HG02938 (cell line): Measurements from ENCODE around the gene SFN.

ENCODE experiments used
- ATAC-seq: cut with Tn5 transposase; IDR thresholded peaks from one replicate; pipeline ENCODE4 v1.9.1; 2021; ENCODE audit warnings: mild to moderate bottlenecking, moderate library complexity; ENCODE audit not compliant: unreplicated experiment

The SFN gene

DNA sequence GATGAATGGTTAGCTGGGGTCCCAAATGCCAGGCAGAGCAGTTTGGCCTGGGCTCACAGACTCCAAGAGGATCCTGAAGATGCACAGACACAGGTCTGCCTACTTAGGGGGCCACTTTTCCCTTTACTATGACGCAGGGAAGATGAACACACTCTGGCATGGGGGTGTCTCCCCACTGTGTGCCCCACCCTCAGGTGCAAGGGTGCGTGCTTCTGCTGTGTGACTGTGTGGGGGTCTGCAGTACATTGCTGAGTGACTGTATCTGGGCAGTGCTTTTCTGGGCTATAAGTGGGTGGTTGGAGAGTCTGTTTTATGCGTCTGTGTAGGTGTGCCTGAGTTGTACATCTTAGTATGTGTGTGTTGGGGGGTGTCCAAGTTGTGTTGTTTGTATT, 47.0 kb downstream of the SFN start:
- ATAC-seq: no peak

DNA sequence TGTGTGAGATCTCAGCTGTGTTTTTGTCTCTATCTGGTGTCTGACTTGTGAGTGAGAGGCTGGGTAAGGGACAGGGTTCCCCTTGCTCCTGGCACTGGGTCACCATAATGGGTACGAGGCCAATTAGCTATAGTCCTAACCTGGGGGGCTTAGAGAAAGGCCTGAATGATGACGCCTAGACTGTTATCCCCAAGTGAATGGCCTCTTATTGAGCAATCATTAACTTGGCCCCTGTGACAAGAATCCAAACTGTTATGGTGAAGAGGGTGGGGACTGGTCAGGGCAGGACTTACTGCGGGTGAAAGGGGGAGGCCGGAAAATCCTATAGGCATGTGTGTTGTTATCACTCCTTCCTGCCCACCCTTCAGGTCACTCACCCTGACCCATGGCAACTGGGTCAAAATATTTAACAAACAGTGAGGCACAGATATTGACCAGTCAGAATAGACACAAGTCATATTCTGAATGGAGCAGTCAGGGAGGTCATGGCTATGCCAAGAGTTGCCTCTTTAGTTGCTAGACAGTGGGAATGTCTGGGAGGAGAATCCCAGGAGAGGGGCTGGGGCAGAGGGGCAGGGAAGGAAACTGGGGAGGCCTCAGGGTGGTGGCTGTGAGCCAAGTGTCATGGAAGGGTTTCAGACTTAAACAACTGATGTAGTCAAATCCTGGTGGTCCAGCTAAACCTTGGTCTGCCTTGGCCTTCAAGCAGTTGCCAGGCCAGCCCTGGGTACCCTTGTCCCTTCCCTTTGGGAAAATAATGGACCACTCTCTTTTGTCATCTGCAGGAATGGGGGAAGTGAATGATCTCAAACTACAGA, 47.6 kb downstream of the SFN start:
- ATAC-seq: no peak

DNA sequence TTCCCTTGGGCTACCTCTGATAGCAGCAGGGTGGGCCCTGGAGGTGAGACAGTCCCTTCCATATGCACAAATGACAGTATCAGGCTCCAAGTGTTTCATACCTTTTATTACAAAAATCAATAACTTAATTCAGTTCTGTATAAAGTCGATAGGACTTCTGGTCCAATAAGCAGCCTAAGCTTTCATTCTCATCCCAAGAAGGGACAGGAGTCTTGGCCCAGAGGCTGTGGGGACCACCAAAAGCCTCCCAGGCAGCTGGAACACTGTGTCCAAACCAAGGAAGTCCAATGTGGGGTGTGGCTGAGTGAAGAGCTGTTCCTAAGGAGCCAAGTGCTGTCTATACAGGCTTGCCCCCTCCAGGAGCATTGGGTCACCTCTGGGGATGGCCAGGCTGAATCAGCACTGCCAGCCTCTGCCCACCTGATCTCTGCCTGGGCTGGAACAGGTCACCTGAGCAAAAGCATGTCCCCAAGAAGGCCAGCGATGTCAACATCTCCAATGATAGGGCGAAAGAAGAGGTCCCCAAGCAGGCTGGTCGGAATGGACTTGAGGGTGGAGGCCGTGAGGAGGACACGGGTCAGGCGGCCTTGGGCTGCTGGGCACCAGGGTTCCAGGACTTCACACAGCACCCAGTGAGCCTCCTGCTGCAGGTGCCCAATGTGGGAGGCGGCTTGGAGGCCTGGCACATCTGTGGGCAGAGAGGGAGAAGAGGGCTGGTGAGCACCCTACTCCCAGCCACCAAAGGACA, 48.6 kb downstream of the SFN start:
- no peak for ATAC-seq

DNA sequence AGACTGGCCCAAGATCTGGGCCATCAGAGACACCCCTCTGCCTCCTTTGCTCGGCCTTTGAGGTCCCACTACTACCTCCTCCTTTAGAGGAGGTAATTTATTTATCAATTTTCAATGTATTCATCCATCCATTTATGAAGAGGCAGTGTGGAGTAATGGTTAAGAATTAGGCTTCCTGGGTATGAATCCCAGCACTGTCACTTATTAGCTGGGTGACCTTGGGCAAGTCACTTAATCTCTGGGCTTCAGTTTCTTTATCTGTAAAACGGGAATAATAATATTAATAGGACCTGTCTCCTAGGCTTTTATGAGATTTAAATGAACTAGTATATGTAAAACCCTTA, 49.2 kb downstream of the SFN start:
- no peak for ATAC-seq

DNA sequence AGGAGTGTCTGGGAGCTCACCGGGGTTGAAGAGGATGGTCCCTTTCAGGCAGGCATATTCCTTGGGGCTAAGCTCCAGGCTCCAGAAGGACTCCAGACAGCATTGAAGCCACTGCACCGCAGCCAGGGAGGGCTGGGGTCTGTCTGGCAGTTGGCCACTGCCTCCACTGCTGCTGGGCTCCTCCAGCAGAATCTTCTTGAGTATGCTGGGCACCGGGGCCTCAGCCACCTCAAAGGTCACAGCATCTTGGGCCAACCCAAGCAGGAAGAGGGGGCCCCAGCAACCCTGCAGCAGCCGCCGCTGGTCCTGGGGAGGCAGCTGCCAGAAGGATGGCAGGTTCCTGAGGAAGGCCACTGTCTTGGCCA, 50.4 kb downstream of the SFN start:
- no peak for ATAC-seq
